Measurements from ENCODE around the gene KRT16. TPM values are rescaled to one million over a fixed set of nuclear protein-coding genes. Genes with fewer than 3 reads are reported as not detected.

The KRT16 gene
- total RNA-seq, 1 experiment from 2014 or later: not detected

- Histone ChIP-seq H3K18ac (ENCODE audit: insufficient read length, low read depth, low read length) (no peak overlapping the region), H3K9ac (ENCODE audit: extremely low read depth, insufficient read length, low read length) (no peak overlapping the region), H2BK15ac (ENCODE audit: low read depth, low read length) (no peak overlapping the region), H3K27ac (ENCODE audit: insufficient read length, low read depth, low read length) (no peak overlapping the region), H2BK5ac (ENCODE audit: insufficient read length, low read length) (no peak overlapping the region), H4K8ac (replicated peaks; ENCODE audit: insufficient read length, low read depth, low read length) (no peak overlapping the region), H3K23me2 (ENCODE audit: insufficient read length, low read depth, low read length, poor library complexity, severe bottlenecking) (no peaks in the 10 kb centered on the region), H2AK5ac (ENCODE audit: insufficient read length, low read length) (no peak overlapping the region), H4K5ac (ENCODE audit: insufficient read length, low read depth, low read length) (no peak overlapping the region), H3K14ac (ENCODE audit: insufficient read depth, low read length) (no peak overlapping the region), H2AFZ (ENCODE audit: low read length) (no peak overlapping the region), H3K4ac (ENCODE audit: low read depth, low read length) (no peak overlapping the region), H3K9me3 (ENCODE audit: control insufficient read depth, low read depth, low read length) (no peaks in the 10 kb centered on the region), H4K20me1 (ENCODE audit: control insufficient read depth, insufficient read depth, insufficient read length) (no peaks in the 10 kb centered on the region), H3K79me1 (ENCODE audit: insufficient read depth, low read depth, low read length, poor library complexity, severe bottlenecking) (no peaks in the 10 kb centered on the region), H4K91ac (ENCODE audit: insufficient read length, low read depth, low read length) (no peak overlapping the region), H2BK20ac (ENCODE audit: low read depth, low read length, poor library complexity, severe bottlenecking) (no peak overlapping the region), H3T11ph (ENCODE audit: low read length) (no peak overlapping the region), H3K4me2 (ENCODE audit: insufficient read depth, insufficient read length, low read length) (no peak overlapping the region), H2BK120ac (ENCODE audit: low read depth, low read length, poor library complexity, severe bottlenecking) (no peak overlapping the region), H3K27me3 (ENCODE audit: insufficient read depth, low read length) (no peaks in the 10 kb centered on the region), H3K56ac (ENCODE audit: insufficient read length, low read depth, low read length) (no peak overlapping the region), H3K23ac (ENCODE audit: insufficient read length, low read depth, low read length) (no peak overlapping the region), H3K4me1 (ENCODE audit: insufficient read depth, low read length) (no peaks in the 10 kb centered on the region; the same call in 1 of the 2 replicates), H2BK12ac (ENCODE audit: insufficient read length, low read depth, low read length) (no peak overlapping the region), H3K79me2 (ENCODE audit: insufficient read depth, low read length) (no peaks in the 10 kb centered on the region)
- Mint-ChIP-seq H3K9me3 (peaks cover 0 to 4% of the 10 kb centered on the region in 2 experiments; a peak in 1 of 5 replicates), H3K27me3 (ENCODE audit: low read depth) (peaks cover 30% of the 10 kb centered on the region), H3K4me3 (no peak overlapping the region), H3K36me3 (ENCODE audit: insufficient read depth in 1 of 3, low read depth in 3 of 3) (no peaks in the 10 kb centered on the region; a peak in 1 of 7 replicates), H3K27ac (no peak overlapping the region), H3K4me1 (peaks cover 14 to 21% of the 10 kb centered on the region in 2 experiments)
- WGBS (ENCODE audit: extremely low coverage, insufficient read length, low lambda C conversion rate): no CpG with 5 or more reads among the region's 1 CpG
- TF ChIP-seq, protein P1, sequence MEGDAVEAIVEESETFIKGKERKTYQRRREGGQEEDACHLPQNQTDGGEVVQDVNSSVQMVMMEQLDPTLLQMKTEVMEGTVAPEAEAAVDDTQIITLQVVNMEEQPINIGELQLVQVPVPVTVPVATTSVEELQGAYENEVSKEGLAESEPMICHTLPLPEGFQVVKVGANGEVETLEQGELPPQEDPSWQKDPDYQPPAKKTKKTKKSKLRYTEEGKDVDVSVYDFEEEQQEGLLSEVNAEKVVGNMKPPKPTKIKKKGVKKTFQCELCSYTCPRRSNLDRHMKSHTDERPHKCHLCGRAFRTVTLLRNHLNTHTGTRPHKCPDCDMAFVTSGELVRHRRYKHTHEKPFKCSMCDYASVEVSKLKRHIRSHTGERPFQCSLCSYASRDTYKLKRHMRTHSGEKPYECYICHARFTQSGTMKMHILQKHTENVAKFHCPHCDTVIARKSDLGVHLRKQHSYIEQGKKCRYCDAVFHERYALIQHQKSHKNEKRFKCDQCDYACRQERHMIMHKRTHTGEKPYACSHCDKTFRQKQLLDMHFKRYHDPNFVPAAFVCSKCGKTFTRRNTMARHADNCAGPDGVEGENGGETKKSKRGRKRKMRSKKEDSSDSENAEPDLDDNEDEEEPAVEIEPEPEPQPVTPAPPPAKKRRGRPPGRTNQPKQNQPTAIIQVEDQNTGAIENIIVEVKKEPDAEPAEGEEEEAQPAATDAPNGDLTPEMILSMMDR (conservative IDR thresholded peaks at IDR 0.05): no peak
- DNase-seq: no peak
Measured at GRCh38 chr17:41580687-41581365, 31.7 kb downstream of the KRT16 start.
